ENCODE measurements around the gene CACNA1S.

GRCh38 chr1:201023920-201024624 is 88.2 kb downstream of the CACNA1S start:
- TF ChIP-seq, protein P1, sequence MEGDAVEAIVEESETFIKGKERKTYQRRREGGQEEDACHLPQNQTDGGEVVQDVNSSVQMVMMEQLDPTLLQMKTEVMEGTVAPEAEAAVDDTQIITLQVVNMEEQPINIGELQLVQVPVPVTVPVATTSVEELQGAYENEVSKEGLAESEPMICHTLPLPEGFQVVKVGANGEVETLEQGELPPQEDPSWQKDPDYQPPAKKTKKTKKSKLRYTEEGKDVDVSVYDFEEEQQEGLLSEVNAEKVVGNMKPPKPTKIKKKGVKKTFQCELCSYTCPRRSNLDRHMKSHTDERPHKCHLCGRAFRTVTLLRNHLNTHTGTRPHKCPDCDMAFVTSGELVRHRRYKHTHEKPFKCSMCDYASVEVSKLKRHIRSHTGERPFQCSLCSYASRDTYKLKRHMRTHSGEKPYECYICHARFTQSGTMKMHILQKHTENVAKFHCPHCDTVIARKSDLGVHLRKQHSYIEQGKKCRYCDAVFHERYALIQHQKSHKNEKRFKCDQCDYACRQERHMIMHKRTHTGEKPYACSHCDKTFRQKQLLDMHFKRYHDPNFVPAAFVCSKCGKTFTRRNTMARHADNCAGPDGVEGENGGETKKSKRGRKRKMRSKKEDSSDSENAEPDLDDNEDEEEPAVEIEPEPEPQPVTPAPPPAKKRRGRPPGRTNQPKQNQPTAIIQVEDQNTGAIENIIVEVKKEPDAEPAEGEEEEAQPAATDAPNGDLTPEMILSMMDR (IDR thresholded peaks at IDR 0.05; ENCODE audit: insufficient read depth, low read length, poor library complexity, severe bottlenecking) = no peak
- TF ChIP-seq EZH2phosphoT487 (conservative IDR thresholded peaks at IDR 0.05; ENCODE audit: low read length) = no peak
